HG02798 (cell line): ENCODE measurements around the gene B3GNT5.

Experiments used
- ATAC-seq: cut with Tn5 transposase; IDR thresholded peaks from one replicate; pipeline ENCODE4 v1.9.1; 2021; ENCODE audit warnings: mild to moderate bottlenecking; ENCODE audit not compliant: unreplicated experiment, poor library complexity

B3GNT5 gene

GRCh38 chr3:183262875-183263378, 9.9 kb downstream of the B3GNT5 start:
- no peak for ATAC-seq

- ATAC-seq = no peak
Measured at GRCh38 chr3:183264268-183264667, 11.2 kb downstream of the B3GNT5 start.

- no peak for ATAC-seq
Measured at GRCh38 chr3:183265157-183265642, 12.1 kb downstream of the B3GNT5 start.

GRCh38 chr3:183265834-183266417, 12.9 kb downstream of the B3GNT5 start:
- no peak for ATAC-seq

- no peak for ATAC-seq
Measured at GRCh38 chr3:183266454-183266853, 13.4 kb downstream of the B3GNT5 start.

GRCh38 chr3:183267140-183267539, 14.1 kb downstream of the B3GNT5 start:
- no peak for ATAC-seq

- ATAC-seq = no peak
Measured at GRCh38 chr3:183268366-183268765, 15.3 kb downstream of the B3GNT5 start.

GRCh38 chr3:183269345-183269744, 16.3 kb downstream of the B3GNT5 start:
- ATAC-seq = no peak

- no peak for ATAC-seq
Measured at GRCh38 chr3:183270344-183270743, 17.3 kb downstream of the B3GNT5 start.

GRCh38 chr3:183272142-183272541, 19.1 kb downstream of the B3GNT5 start:
- no peak for ATAC-seq

GRCh38 chr3:183272791-183273190, 19.7 kb downstream of the B3GNT5 start:
- ATAC-seq = no peak

GRCh38 chr3:183274609-183275008, 21.6 kb downstream of the B3GNT5 start:
- no peak for ATAC-seq

- no peak for ATAC-seq
Measured at GRCh38 chr3:183275418-183275817, 22.4 kb downstream of the B3GNT5 start.

GRCh38 chr3:183275937-183276336, 22.9 kb downstream of the B3GNT5 start:
- no peak for ATAC-seq

GRCh38 chr3:183277260-183277659, 24.2 kb downstream of the B3GNT5 start:
- ATAC-seq = no peak

- ATAC-seq = no peak
Measured at GRCh38 chr3:183278479-183279088, 25.5 kb downstream of the B3GNT5 start.

GRCh38 chr3:183279371-183279770, 26.3 kb downstream of the B3GNT5 start:
- no peak for ATAC-seq

- no peak for ATAC-seq
Measured at GRCh38 chr3:183281126-183281797, 28.2 kb downstream of the B3GNT5 start.

- ATAC-seq = no peak
Measured at GRCh38 chr3:183283886-183284285, 30.8 kb downstream of the B3GNT5 start.

- ATAC-seq = no peak
Measured at GRCh38 chr3:183284570-183284969, 31.5 kb downstream of the B3GNT5 start.

- no peak for ATAC-seq
Measured at GRCh38 chr3:183285318-183285717, 32.3 kb downstream of the B3GNT5 start.
